HEK293 (cell line): Measurements from ENCODE around the gene NPNT.

Experiments used
- CTCF ChIA-PET: fragments of 350-600 bp; formaldehyde crosslinking; extraction: SDS; loops from one replicate; lab custom pipeline; 2021; ENCODE audit warnings: antibody characterized with exemption; lab: Yijun Ruan, JAX
- POLR2A ChIA-PET: fragments of 300-600 bp; formaldehyde crosslinking; extraction: SDS; loops from one replicate; lab custom pipeline; 2020; ENCODE audit warnings: antibody characterized with exemption, inconsistent platforms; lab: Yijun Ruan, JAX
- H3K27ac ChIP-seq: fragments of 200-500 bp; sonication (Bioruptor generic); 2 replicates; pipeline ENCODE4 v1.5.1; 2014; ENCODE audit warnings: low read depth, low read length, control low read depth, inconsistent platforms; ENCODE audit errors: extremely low read depth
- H3K36me3 ChIP-seq, 2 experiments: fragments of 200-500 bp in 1 of 2; sonication (Bioruptor generic) in 1 of 2; 1 replicate in 1 of 2; 2 replicates in 1 of 2; pipeline ENCODE4 v1.5.1; 2014 to 2017; ENCODE audit warnings: inconsistent platforms in 2 of 2, low read length in 2 of 2; ENCODE audit not compliant: control insufficient read depth in 2 of 2, insufficient read depth in 1 of 2
- H3K4me1 ChIP-seq: fragments of 200-500 bp; sonication (Bioruptor generic); 2 replicates; pipeline ENCODE4 v1.5.1; 2014; ENCODE audit warnings: mild to moderate bottlenecking, low read length, inconsistent platforms; ENCODE audit not compliant: control insufficient read depth, insufficient read depth
- H3K4me3 ChIP-seq: 2 replicates; pipeline ENCODE4 v1.5.1; 2011; ENCODE audit warnings: low read depth, mild to moderate bottlenecking, control low read depth, low read length, moderate library complexity
- H3K9me3 ChIP-seq: fragments of 200-500 bp; sonication (Bioruptor generic); 2 replicates; pipeline ENCODE4 v1.5.1; 2014; ENCODE audit warnings: low read depth, low read length, inconsistent platforms; ENCODE audit not compliant: control insufficient read depth, insufficient read depth
- MZF1 ChIP-seq: fragments of 450-650 bp; formaldehyde crosslinking; IDR thresholded peaks from 2 replicates; pipeline ENCODE4 v1.5.1; 2017; ENCODE audit warnings: missing biosample characterization, missing genetic modification characterization, borderline replicate concordance
- OVOL3 ChIP-seq: fragments of 450-650 bp; formaldehyde crosslinking; IDR thresholded peaks from 2 replicates; pipeline ENCODE4 v1.5.1; 2016; ENCODE audit warnings: missing biosample characterization, missing genetic modification characterization
- RBAK ChIP-seq: fragments of 450-650 bp; formaldehyde crosslinking; IDR thresholded peaks from 2 replicates; pipeline ENCODE4 v1.5.1; 2016; ENCODE audit warnings: missing biosample characterization, missing genetic modification characterization
- TRIM28 ChIP-seq: IDR thresholded peaks from 2 replicates; pipeline ENCODE4 v1.6.1; 2011; ENCODE audit warnings: low read length, control low read depth, borderline replicate concordance
- ZNF274 ChIP-seq, 2 experiments: fragments of 200-500 bp in 1 of 2; fragments of 450-650 bp in 1 of 2; sonication (Bioruptor generic) in 1 of 2; formaldehyde crosslinking in 1 of 2; IDR thresholded peaks; 2 replicates each; pipeline versions ENCODE4 v1.5.1 to v1.6.1; 2014 to 2016; ENCODE audit warnings: borderline replicate concordance in 1 of 2, inconsistent platforms in 1 of 2, low read length in 1 of 2, missing biosample characterization in 1 of 2, missing genetic modification characterization in 1 of 2
- ZNF362 ChIP-seq: fragments of 450-650 bp; formaldehyde crosslinking; IDR thresholded peaks from 2 replicates; pipeline ENCODE4 v1.5.1; 2016; ENCODE audit warnings: missing biosample characterization, missing genetic modification characterization
- ZNF423 ChIP-seq: fragments of 450-650 bp; formaldehyde crosslinking; IDR thresholded peaks from 2 replicates; pipeline ENCODE4 v1.5.1; 2016; ENCODE audit warnings: missing biosample characterization, missing genetic modification characterization
- ZNF433 ChIP-seq: fragments of 450-650 bp; formaldehyde crosslinking; IDR thresholded peaks from 2 replicates; pipeline ENCODE4 v1.5.1; 2016; ENCODE audit warnings: missing biosample characterization, missing genetic modification characterization, low read depth
- ZNF645 ChIP-seq: fragments of 450-650 bp; formaldehyde crosslinking; IDR thresholded peaks from 2 replicates; pipeline ENCODE4; 2016; ENCODE audit warnings: missing biosample characterization, missing genetic modification characterization
- ZNF707 ChIP-seq: fragments of 450-650 bp; formaldehyde crosslinking; IDR thresholded peaks from 2 replicates; pipeline ENCODE4 v1.5.1; 2016; ENCODE audit warnings: missing biosample characterization, missing genetic modification characterization
- ZNF843 ChIP-seq: fragments of 450-650 bp; formaldehyde crosslinking; IDR thresholded peaks from 2 replicates; pipeline ENCODE4 v1.5.1; 2016; ENCODE audit warnings: missing biosample characterization, missing genetic modification characterization
- ZSCAN18 ChIP-seq: fragments of 450-650 bp; formaldehyde crosslinking; IDR thresholded peaks from 2 replicates; pipeline ENCODE4 v1.5.1; 2016; ENCODE audit warnings: missing biosample characterization, missing genetic modification characterization
- TF ChIP-seq, protein P1 (sequence below): fragments of 450-650 bp; formaldehyde crosslinking; IDR thresholded peaks from 2 replicates; pipeline ENCODE4 v1.5.1; 2016; ENCODE audit warnings: missing biosample characterization, missing genetic modification characterization, low read depth
- TF ChIP-seq, protein P2 (sequence below): fragments of 450-650 bp; formaldehyde crosslinking; IDR thresholded peaks from 2 replicates; pipeline ENCODE4 v1.5.1; 2016; ENCODE audit warnings: missing biosample characterization, missing genetic modification characterization

NPNT gene

DNA sequence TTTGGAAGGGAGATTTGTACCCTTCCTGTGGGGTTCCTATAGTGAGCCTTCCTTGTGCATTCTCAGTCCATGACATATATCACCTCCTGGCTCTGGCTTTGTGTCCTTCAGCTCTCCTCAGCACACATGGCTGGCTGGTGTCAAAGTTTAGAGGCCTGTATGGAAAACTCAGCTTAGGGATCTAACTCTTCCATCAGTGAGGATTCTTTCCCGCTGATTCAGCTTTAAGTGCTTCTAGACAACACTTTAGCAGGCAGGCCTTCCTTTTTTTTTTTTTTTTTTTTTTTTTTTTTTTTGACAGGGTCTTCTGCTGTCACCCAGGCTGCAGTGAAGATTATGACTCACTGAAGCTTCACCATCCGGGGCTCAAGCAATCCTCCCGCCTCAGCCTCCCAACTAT, 84.2 kb downstream of the NPNT start (continued):
- TF ChIP-seq ZSCAN18: no peak
- no peak for TF ChIP-seq RBAK (tag by site-specific recombination)
- TF ChIP-seq, all 188 proteins: peak for 0

- Histone ChIP-seq H3K36me3 (no peaks in the 10 kb centered on the region), H3K4me1 (no peaks in the 10 kb centered on the region), H3K27ac (no peak overlapping the region), H3K4me3 (no peak overlapping the region), H3K9me3 (no peaks in the 10 kb centered on the region)
- TF ChIP-seq MZF1 (tag by site-specific recombination) (no peak), ZNF707 (no peak), ZNF645 (tag by site-specific recombination) (no peak), ZNF274 (IDR thresholded peaks at IDR 0.05; ENCODE audit: low read length) (no peak), ZNF274 (tag by site-specific recombination; IDR thresholded peaks at IDR 0.05; ENCODE audit: borderline replicate concordance) (no peak), TRIM28 (no peak), ZNF843 (tag by site-specific recombination) (no peak)
- TF ChIP-seq, protein P1, sequence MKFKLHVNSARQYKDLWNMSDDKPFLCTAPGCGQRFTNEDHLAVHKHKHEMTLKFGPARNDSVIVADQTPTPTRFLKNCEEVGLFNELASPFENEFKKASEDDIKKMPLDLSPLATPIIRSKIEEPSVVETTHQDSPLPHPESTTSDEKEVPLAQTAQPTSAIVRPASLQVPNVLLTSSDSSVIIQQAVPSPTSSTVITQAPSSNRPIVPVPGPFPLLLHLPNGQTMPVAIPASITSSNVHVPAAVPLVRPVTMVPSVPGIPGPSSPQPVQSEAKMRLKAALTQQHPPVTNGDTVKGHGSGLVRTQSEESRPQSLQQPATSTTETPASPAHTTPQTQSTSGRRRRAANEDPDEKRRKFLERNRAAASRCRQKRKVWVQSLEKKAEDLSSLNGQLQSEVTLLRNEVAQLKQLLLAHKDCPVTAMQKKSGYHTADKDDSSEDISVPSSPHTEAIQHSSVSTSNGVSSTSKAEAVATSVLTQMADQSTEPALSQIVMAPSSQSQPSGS (tag by site-specific recombination): no peak
- ChIA-PET POLR2A (no interaction called here), CTCF (no interaction called here)
Measured at GRCh38 chr4:105988671-105989070, 93.4 kb downstream of the NPNT start.

DNA sequence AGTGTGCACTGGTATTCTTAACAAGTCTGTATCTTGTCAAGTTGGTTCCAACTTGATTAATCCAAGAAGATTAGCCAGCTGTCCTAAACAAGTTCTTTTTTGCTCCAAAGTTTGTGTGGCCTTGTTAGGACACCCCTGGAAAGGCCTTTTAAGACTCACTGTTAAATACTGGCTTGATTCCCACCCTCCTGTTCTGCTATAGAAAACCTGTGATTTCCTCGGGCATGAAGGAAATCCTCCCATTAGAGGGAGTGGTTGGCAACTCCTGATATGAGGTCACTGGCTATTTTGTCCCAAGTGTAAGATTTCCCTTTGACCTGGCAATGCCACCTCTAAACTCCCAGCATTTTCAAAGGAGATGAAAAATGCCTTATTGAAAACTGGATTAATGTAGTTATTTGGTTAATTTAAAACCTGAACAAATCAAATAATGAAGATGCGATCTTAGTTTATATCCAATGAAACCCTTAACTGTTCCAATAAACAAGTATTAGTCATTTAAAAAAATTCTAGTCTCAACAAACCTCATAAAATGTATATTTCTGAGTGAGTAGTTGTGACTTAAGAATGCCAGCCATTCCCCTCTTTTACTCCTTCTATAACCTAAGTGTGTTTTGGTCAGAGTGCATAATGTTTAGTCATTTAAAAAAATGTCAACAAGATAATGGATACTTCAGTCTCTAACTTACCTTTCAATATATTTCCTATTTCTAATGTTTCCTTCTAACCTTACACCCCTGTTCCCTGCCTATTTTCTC, 94.4 kb downstream of the NPNT start:
- H3K36me3 ChIP-seq: no peaks in the 10 kb centered on the region
- TF ChIP-seq, protein P2, sequence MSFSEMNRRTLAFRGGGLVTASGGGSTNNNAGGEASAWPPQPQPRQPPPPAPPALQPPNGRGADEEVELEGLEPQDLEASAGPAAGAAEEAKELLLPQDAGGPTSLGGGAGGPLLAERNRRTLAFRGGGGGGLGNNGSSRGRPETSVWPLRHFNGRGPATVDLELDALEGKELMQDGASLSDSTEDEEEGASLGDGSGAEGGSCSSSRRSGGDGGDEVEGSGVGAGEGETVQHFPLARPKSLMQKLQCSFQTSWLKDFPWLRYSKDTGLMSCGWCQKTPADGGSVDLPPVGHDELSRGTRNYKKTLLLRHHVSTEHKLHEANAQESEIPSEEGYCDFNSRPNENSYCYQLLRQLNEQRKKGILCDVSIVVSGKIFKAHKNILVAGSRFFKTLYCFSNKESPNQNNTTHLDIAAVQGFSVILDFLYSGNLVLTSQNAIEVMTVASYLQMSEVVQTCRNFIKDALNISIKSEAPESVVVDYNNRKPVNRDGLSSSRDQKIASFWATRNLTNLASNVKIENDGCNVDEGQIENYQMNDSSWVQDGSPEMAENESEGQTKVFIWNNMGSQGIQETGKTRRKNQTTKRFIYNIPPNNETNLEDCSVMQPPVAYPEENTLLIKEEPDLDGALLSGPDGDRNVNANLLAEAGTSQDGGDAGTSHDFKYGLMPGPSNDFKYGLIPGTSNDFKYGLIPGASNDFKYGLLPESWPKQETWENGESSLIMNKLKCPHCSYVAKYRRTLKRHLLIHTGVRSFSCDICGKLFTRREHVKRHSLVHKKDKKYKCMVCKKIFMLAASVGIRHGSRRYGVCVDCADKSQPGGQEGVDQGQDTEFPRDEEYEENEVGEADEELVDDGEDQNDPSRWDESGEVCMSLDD (tag by site-specific recombination): no peak
- TF ChIP-seq ZNF362 (no peak), OVOL3 (tag by site-specific recombination) (no peak), ZNF423 (tag by site-specific recombination) (no peak), ZNF433 (no peak)
- ChIA-PET POLR2A (no interaction called here), CTCF (no interaction called here)
- H3K4me3 ChIP-seq: no peak overlapping the region
- H3K4me1 ChIP-seq: no peaks in the 10 kb centered on the region
- no peaks in the 10 kb centered on the region for H3K9me3 ChIP-seq
- no peak overlapping the region for H3K27ac ChIP-seq
